Left lung (tissue), 10 donors: ENCODE results near the gene GCSAML. TPM values are rescaled to one million over a fixed set of nuclear protein-coding genes. Genes with fewer than 3 reads are reported as not detected.

ENCODE experiments used
- ATAC-seq: fragments of 200-7000 bp; cut with Tn5 transposase; one replicate; pipeline ENCODE4 v1.9.1; 2020; ENCODE audit warnings: moderate library complexity
- DNase-seq, 4 donors: peaks; one replicate each; pipeline ENCODE4 v3.0.0-alpha.2; 2013 to 2020
- H3K27ac ChIP-seq, 2 donors: fragments of 200-600 bp; sonication (generic) in 1 of 2; one replicate each; pipeline versions ENCODE4 v1.5.0 to v1.8.0; 2020 to 2021
- H3K27me3 ChIP-seq, 2 donors: fragments of 200-600 bp; sonication (generic) in 1 of 2; one replicate each; pipeline versions ENCODE4 v1.5.0 to v1.8.0; 2020 to 2021
- H3K36me3 ChIP-seq, 2 donors: fragments of 200-600 bp; sonication (generic) in 1 of 2; one replicate each; pipeline versions ENCODE4 v1.5.0 to v1.8.0; 2020 to 2021
- H3K4me1 ChIP-seq, 2 donors: fragments of 200-600 bp; one replicate each; pipeline ENCODE4 v1.8.0; 2021
- H3K4me3 ChIP-seq, 2 donors: fragments of 200-600 bp; sonication (generic) in 1 of 2; one replicate each; pipeline versions ENCODE4 v1.5.0 to v1.8.0; 2020 to 2021; ENCODE audit warnings: mild to moderate bottlenecking in 1 of 2
- H3K9me3 ChIP-seq, 2 donors: fragments of 200-600 bp; sonication (generic) in 1 of 2; one replicate each; pipeline versions ENCODE4 v1.5.0 to v1.8.0; 2020 to 2021
- CTCF ChIP-seq, 2 donors: fragments of 200-600 bp; sonication (generic) in 1 of 2; IDR thresholded peaks; one replicate each; pipeline versions ENCODE4 v1.5.0 to v1.8.0; 2021; ENCODE audit warnings: antibody characterized with exemption in 2 of 2
- intact Hi-C, 2 donors: fragments of 100-400 bp; cut with DNase I; formaldehyde crosslinking; loops; one replicate each; pipeline versions ENCODE4 v1.11.2 to v1.14.2; 2022
- polyA plus RNA-seq, 6 donors: library from polyadenylated mRNA; unstranded; fragments of 120-200 nt; gene quantifications; one replicate each; pipeline ENCODE4 v1.2.1, GENCODE V29; 2013; ENCODE audit not compliant: insufficient read length in 6 of 6
- total RNA-seq, 2 donors: library from RNA; stranded (reverse); fragmentation: NEBNext Ultra II Directional; extraction: Animal tissue kit (Norgen Biotek cat#: 25700); gene quantifications; one replicate each; pipeline ENCODE4 v1.2.1, GENCODE V29; 2021
- donor health status: DM: no; HTN: yes; CAD: no.
- donor health status: DM: no; HTN: no; CAD: no.

GCSAML gene
- total and polyA plus RNA-seq, 8 donors = 0.17 to 0.84 (median 0.36) TPM

GRCh38 chr1:247528812-247529474 lies 20.0 kb upstream of the GCSAML start:
- no peaks in the 10 kb centered on the region for H3K9me3 ChIP-seq

GRCh38 chr1:247529771-247530355 lies 19.1 kb upstream of the GCSAML start:
- H3K27me3 ChIP-seq = peaks cover 0 to 17% of the 10 kb centered on the region in 2 donors
- DNase-seq (no peak), ATAC-seq (no peak)
- H3K4me1 ChIP-seq = no peaks in the 10 kb centered on the region
- no peak for TF ChIP-seq CTCF (IDR thresholded peaks at IDR 0.05)
- no peaks in the 10 kb centered on the region for H3K36me3 ChIP-seq
- no peak overlapping the region for H3K27ac ChIP-seq
- intact Hi-C loops = no loop called here
- H3K9me3 ChIP-seq = no peaks in the 10 kb centered on the region
- no peak overlapping the region for H3K4me3 ChIP-seq

More at GRCh38 chr1:247528812-247529474, 20.0 kb upstream of the GCSAML start:
- H3K4me3 ChIP-seq = no peak overlapping the region
- H3K36me3 ChIP-seq = no peaks in the 10 kb centered on the region
- DNase-seq (no peak), ATAC-seq (no peak)
- H3K4me1 ChIP-seq = no peaks in the 10 kb centered on the region
- no peak for TF ChIP-seq CTCF (IDR thresholded peaks at IDR 0.05)
- peaks cover 0 to 17% of the 10 kb centered on the region in 2 donors for H3K27me3 ChIP-seq
- intact Hi-C loops = no loop called here
- no peak overlapping the region for H3K27ac ChIP-seq

GRCh38 chr1:247530785-247531184 lies 18.1 kb upstream of the GCSAML start:
- Histone ChIP-seq H3K4me3 (no peak overlapping the region), H3K4me1 (no peaks in the 10 kb centered on the region), H3K36me3 (no peaks in the 10 kb centered on the region), H3K27ac (no peak overlapping the region), H3K9me3 (no peaks in the 10 kb centered on the region), H3K27me3 (peaks cover 0 to 17% of the 10 kb centered on the region in 2 donors)
- TF ChIP-seq CTCF (IDR thresholded peaks at IDR 0.05) = no peak
- intact Hi-C loops = no loop called here
- DNase-seq (peak in 1 of 4 donors; percentile 66), ATAC-seq (no peak)

- Histone ChIP-seq H3K4me1 (no peaks in the 10 kb centered on the region), H3K27me3 (peaks cover 0 to 17% of the 10 kb centered on the region in 2 donors), H3K27ac (no peak overlapping the region), H3K36me3 (no peaks in the 10 kb centered on the region), H3K9me3 (no peaks in the 10 kb centered on the region), H3K4me3 (no peak overlapping the region)
- intact Hi-C loops = no loop called here
- ATAC-seq (no peak), DNase-seq (no peak)
- no peak for TF ChIP-seq CTCF (IDR thresholded peaks at IDR 0.05)
Observed at GRCh38 chr1:247531937-247532336, 17.0 kb upstream of the GCSAML start.

- Histone ChIP-seq H3K27ac (no peak overlapping the region), H3K27me3 (peaks cover 0 to 17% of the 10 kb centered on the region in 2 donors), H3K36me3 (no peaks in the 10 kb centered on the region), H3K4me3 (no peak overlapping the region), H3K9me3 (no peaks in the 10 kb centered on the region), H3K4me1 (no peaks in the 10 kb centered on the region)
- ATAC-seq (no peak), DNase-seq (no peak)
- intact Hi-C loops = no loop called here
- TF ChIP-seq CTCF (IDR thresholded peaks at IDR 0.05) = no peak
Observed at GRCh38 chr1:247535402-247535801, 13.5 kb upstream of the GCSAML start.
